OCI-LY1 (cell line): ENCODE results near the gene SLC27A4.

Experiments used
- EZH2 ChIP-seq: fragments of 200-600 bp; sonication (generic), shearing (Covaris generic); IDR thresholded peaks from 2 replicates; pipeline ENCODE4 v1.8.0; 2017; ENCODE audit warnings: borderline replicate concordance, mixed run types, mild to moderate bottlenecking, antibody characterized with exemption, low read length, moderate library complexity, mixed read lengths
- TF ChIP-seq, protein P1 (sequence below): fragments of 200-600 bp; sonication (generic), shearing (Covaris generic); IDR thresholded peaks from 2 replicates; pipeline ENCODE4 v1.5.1; 2017; ENCODE audit warnings: mild to moderate bottlenecking, antibody characterized with exemption, low read length, moderate library complexity, mixed read lengths

DNA sequence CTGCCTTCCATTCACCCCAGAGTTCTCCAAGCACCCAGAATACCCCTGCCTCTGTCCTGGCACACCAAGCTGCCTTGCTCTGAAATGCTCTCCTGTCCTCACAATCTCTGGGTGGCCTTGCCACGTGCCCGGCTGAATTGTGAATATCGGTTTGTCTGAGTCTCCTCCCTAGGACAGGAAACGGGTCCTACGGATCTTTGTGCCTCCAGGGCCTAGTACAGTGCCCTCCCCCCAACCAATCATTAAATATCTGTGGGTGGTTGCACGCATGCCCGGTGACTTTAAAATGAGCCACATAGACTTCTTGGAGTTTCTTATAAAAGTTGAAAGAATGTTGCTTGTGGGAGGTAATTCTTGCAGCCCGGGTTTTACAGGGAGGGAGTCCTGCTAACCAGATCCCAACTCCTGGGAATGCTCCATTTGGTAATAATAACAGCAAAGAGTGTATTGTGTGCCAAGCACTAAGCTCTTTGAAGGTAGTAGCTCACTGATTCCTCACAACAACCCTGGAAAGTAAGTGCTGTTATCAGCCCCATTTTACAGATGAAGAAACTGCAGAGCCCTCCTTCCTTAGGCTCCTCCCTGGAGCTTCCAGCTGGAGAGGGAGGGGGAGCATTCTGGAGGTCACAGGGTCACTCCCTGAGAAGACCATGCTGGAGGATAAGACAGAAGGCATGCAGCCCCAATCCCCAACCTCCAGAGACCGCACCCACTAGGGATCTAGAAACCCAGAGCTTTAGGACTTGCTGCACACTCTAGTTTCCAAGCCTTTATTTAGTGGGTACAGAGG is 54.2 kb downstream of the SLC27A4 start:
- TF ChIP-seq, protein P1, sequence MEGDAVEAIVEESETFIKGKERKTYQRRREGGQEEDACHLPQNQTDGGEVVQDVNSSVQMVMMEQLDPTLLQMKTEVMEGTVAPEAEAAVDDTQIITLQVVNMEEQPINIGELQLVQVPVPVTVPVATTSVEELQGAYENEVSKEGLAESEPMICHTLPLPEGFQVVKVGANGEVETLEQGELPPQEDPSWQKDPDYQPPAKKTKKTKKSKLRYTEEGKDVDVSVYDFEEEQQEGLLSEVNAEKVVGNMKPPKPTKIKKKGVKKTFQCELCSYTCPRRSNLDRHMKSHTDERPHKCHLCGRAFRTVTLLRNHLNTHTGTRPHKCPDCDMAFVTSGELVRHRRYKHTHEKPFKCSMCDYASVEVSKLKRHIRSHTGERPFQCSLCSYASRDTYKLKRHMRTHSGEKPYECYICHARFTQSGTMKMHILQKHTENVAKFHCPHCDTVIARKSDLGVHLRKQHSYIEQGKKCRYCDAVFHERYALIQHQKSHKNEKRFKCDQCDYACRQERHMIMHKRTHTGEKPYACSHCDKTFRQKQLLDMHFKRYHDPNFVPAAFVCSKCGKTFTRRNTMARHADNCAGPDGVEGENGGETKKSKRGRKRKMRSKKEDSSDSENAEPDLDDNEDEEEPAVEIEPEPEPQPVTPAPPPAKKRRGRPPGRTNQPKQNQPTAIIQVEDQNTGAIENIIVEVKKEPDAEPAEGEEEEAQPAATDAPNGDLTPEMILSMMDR = no peak
- no peak for TF ChIP-seq EZH2
